HepG2 (cell line): ENCODE results near the gene PCNA. TPM values are rescaled to one million over a fixed set of nuclear protein-coding genes. Genes with fewer than 3 reads are reported as not detected.

ENCODE experiments used
- AHR ChIP-seq: IDR thresholded peaks from 2 replicates; pipeline ENCODE4 v1.6.1; 2018; ENCODE audit warnings: missing genetic modification reagents, missing compliant biosample characterization
- GATAD1 ChIP-seq: IDR thresholded peaks from 2 replicates; pipeline ENCODE4 v1.6.1; 2016; ENCODE audit warnings: missing genetic modification reagents, missing compliant biosample characterization
- GRHL1 ChIP-seq: sonication (generic); formaldehyde crosslinking; conservative IDR thresholded peaks from 2 replicates; pipeline ENCODE4 v1.8.0; 2022; ENCODE audit warnings: missing genetic modification reagents
- HNRNPUL1 ChIP-seq: fragments of 200-400 bp; formaldehyde crosslinking; IDR thresholded peaks from 2 replicates; pipeline ENCODE4 v1.6.1; 2017; ENCODE audit warnings: low read depth, mild to moderate bottlenecking, low read length, moderate library complexity
- KDM6A ChIP-seq: IDR thresholded peaks from 2 replicates; pipeline ENCODE4 v1.6.1; 2016; ENCODE audit warnings: low read depth
- NCOA2 ChIP-seq: sonication (generic); formaldehyde crosslinking; IDR thresholded peaks from 2 replicates; pipeline ENCODE4 v1.8.0; 2022; ENCODE audit warnings: inconsistent platforms
- NCOR1 ChIP-seq: fragments of 200-600 bp; sonication (generic); IDR thresholded peaks from 2 replicates; pipeline ENCODE4 v1.7.0; 2017; ENCODE audit warnings: antibody characterized with exemption, low read length, borderline replicate concordance
- NR2F1 ChIP-seq, 2 experiments: fragments of 450-650 bp in 1 of 2; formaldehyde crosslinking in 1 of 2; IDR thresholded peaks; 2 replicates each; pipeline versions ENCODE4 v1.5.0 to v1.6.1; 2016 to 2020; ENCODE audit warnings: mild to moderate bottlenecking in 1 of 2, missing compliant biosample characterization in 1 of 2, missing genetic modification reagents in 1 of 2, moderate library complexity in 1 of 2
- SP5 ChIP-seq: IDR thresholded peaks from 2 replicates; pipeline ENCODE4 v1.6.1; 2016; ENCODE audit warnings: low read depth, borderline replicate concordance
- YY1 ChIP-seq: IDR thresholded peaks from 2 replicates; pipeline ENCODE4 v1.6.1; 2011; ENCODE audit warnings: low read length, low read depth, moderate library complexity, mild to moderate bottlenecking; ENCODE audit not compliant: insufficient read depth, insufficient replicate concordance
- ZNF138 ChIP-seq: sonication (generic); formaldehyde crosslinking; IDR thresholded peaks from 2 replicates; pipeline ENCODE4 v1.5.0; 2020; ENCODE audit warnings: mild to moderate bottlenecking, low read depth, missing genetic modification reagents
- ZNF274 ChIP-seq: sonication (generic); formaldehyde crosslinking; IDR thresholded peaks from 2 replicates; pipeline ENCODE4 v1.5.1; 2020; ENCODE audit warnings: mild to moderate bottlenecking, missing genetic modification reagents
- ZNF280D ChIP-seq: sonication (generic); formaldehyde crosslinking; IDR thresholded peaks from 2 replicates; pipeline ENCODE4 v1.5.1; 2020; ENCODE audit warnings: mild to moderate bottlenecking, missing genetic modification reagents
- ZNF407 ChIP-seq: sonication (generic); formaldehyde crosslinking; IDR thresholded peaks from one replicate; pipeline ENCODE4 v1.5.1; 2020; ENCODE audit warnings: mild to moderate bottlenecking, missing genetic modification reagents; ENCODE audit errors: not compliant biosample characterization
- ZNF451 ChIP-seq: sonication (generic); formaldehyde crosslinking; IDR thresholded peaks from 2 replicates; pipeline ENCODE4 v1.5.0; 2020; ENCODE audit warnings: mild to moderate bottlenecking, missing genetic modification reagents
- polyA plus RNA-seq, 8 experiments: library from polyadenylated mRNA; depleted of rRNA in 3 of 8; stranded (reverse) in 7 of 8; unstranded in 1 of 8; fragments of >200 nt; fragmentation: Illumina TruSeq in 4 of 8; extraction: Trizol in 4 of 8; gene quantifications; 2 replicates each; pipeline versions ENCODE4 v1.2.1 to v1.2.3, GENCODE V29; 2011 to 2016; ENCODE audit warnings: low read depth in 4 of 8, missing spikeins in 1 of 8, mixed read lengths in 1 of 8; ENCODE audit not compliant: insufficient read depth in 1 of 8
- total RNA-seq, 5 experiments: library from RNA; depleted of rRNA; stranded (reverse); fragments of >200 nt; fragmentation: Illumina TruSeq; extraction: Trizol; gene quantifications; 2 replicates each; pipeline ENCODE4 v1.2.3, GENCODE V29; 2016; ENCODE audit warnings: low read depth in 1 of 5

PCNA gene
- total and polyA plus RNA-seq, 2 of the 13 experiments (the other 11 are each of a cell fraction or from before 2014, with no cell fraction given), result 229 to 655 TPM

GRCh38 chr20:5150226-5151076 lies 30.7 kb upstream of the PCNA start (continued):
- TF ChIP-seq ZNF407 (CRISPR knock-in tag) (no peak), SP5 (CRISPR knock-in tag) (peak; percentile 48; the same call in 1 of the 2 replicates), GRHL1 (no peak), ZNF138 (CRISPR knock-in tag) (peak; percentile 56; the same call in 1 of the 2 replicates), NCOA2 (CRISPR knock-in tag) (peak; percentile 54), AHR (CRISPR knock-in tag) (peak; percentile 78; the same call in 1 of the 2 replicates), ZNF280D (peak; percentile 69; the same call in 1 of the 2 replicates), YY1 (no peak), NCOR1 (peak; percentile 73), KDM6A (CRISPR knock-in tag) (peak; percentile 83), ZNF451 (peak; percentile 93), NR2F1 (CRISPR knock-in tag; IDR thresholded peaks at IDR 0.05) (0 out of 4 replicates have a peak, but pooled peaks of 1 of the 2 experiments have one; percentile 5), GATAD1 (peak; percentile 31; the same call in 1 of the 2 replicates), ZNF274 (CRISPR knock-in tag) (no peak), HNRNPUL1 (no peak)
